Gastrocnemius medialis (tissue), 4 donors: ENCODE measurements around the gene THRAP3. TPM values are rescaled to one million over a fixed set of nuclear protein-coding genes. Genes with fewer than 3 reads are reported as not detected.

ENCODE experiments used
- ATAC-seq, 2 donors: fragments of 150-250 bp; one replicate each; pipeline ENCODE4 v1.9.1; 2016
- DNase-seq, 2 donors: peaks; one replicate each; pipeline ENCODE4 v3.0.0-alpha.2; 2019
- H3K27ac ChIP-seq, 4 donors: fragments of 200-600 bp; sonication (generic); 1 replicate in 1 of 4; 2 replicates in 3 of 4; pipeline ENCODE4 v1.5.1; 2016 to 2018; ENCODE audit warnings: mild to moderate bottlenecking in 2 of 4, moderate library complexity in 1 of 4
- H3K27me3 ChIP-seq, 3 donors: fragments of 200-600 bp; sonication (generic) in 2 of 3; 1 replicate in 1 of 3; 2 replicates in 2 of 3; pipeline versions ENCODE4 v1.5.1 to v1.6.0; 2016 to 2019; ENCODE audit warnings: mild to moderate bottlenecking in 1 of 3, moderate library complexity in 1 of 3
- H3K36me3 ChIP-seq, 2 donors: fragments of 200-600 bp; sonication (generic) in 1 of 2; one replicate each; pipeline ENCODE4 v1.5.1; 2017 to 2018
- H3K4me1 ChIP-seq, 2 donors: fragments of 200-600 bp; sonication (generic) in 1 of 2; one replicate each; pipeline ENCODE4 v1.5.1; 2016 to 2017; ENCODE audit warnings: mild to moderate bottlenecking in 2 of 2
- H3K4me3 ChIP-seq, 4 donors: fragments of 200-600 bp; sonication (generic) in 3 of 4; 1 replicate in 1 of 4; 2 replicates in 3 of 4; pipeline ENCODE4 v1.5.1; 2016 to 2019; ENCODE audit warnings: mild to moderate bottlenecking in 2 of 4
- H3K9me3 ChIP-seq, 3 donors: fragments of 200-600 bp; sonication (generic) in 2 of 3; 1 replicate in 1 of 3; 2 replicates in 2 of 3; pipeline ENCODE4 v1.5.1; 2016 to 2019
- CTCF ChIP-seq, 5 experiments: fragments of 450-650 bp in 3 of 5; fragments of 200-600 bp in 2 of 5; sonication (generic) in 2 of 5; IDR thresholded peaks in 4 of 5; conservative IDR thresholded peaks in 1 of 5; 1 replicate in 4 of 5; 2 replicates in 1 of 5; pipeline ENCODE4 v1.5.1; 2016 to 2019; ENCODE audit warnings: antibody characterized with exemption in 5 of 5, mild to moderate bottlenecking in 3 of 5, moderate library complexity in 3 of 5
- POLR2A ChIP-seq, 2 donors: fragments of 450-650 bp; IDR thresholded peaks; one replicate each; pipeline ENCODE4 v1.6.1; 2017; ENCODE audit warnings: antibody characterized with exemption in 2 of 2, mild to moderate bottlenecking in 2 of 2, moderate library complexity in 2 of 2
- in situ Hi-C, 4 donors: fragments of 200-750 bp; cut with MboI; loops; one replicate each; pipeline versions ENCODE4 v1.15.0 to v1.8.0; 2017; ENCODE audit warnings: low sequenced_read_pairs in 4 of 4
- intact Hi-C: fragments of 100-400 bp; cut with DNase I; formaldehyde crosslinking; loops from one replicate; pipeline ENCODE4 v1.15.1; 2023; ENCODE audit warnings: low total_unique reads
- total RNA-seq, 4 donors: library from RNA; depleted of rRNA; stranded (reverse); fragments of >200 nt; gene quantifications; one replicate each; pipeline versions ENCODE4 v1.1.0 to v1.2.3, GENCODE V29; 2016

Gene THRAP3
- total RNA-seq, 4 donors from 2014 or later = 88.2 to 174 (median 146) TPM

GRCh38 chr1:36297062-36297461 lies 72.8 kb downstream of the THRAP3 start:
- DNase-seq (no peak), ATAC-seq (no peak)
- peaks cover 0 to 78% of the 10 kb centered on the region in 2 donors for H3K36me3 ChIP-seq
- intact Hi-C loops (no loop called here), in situ Hi-C loops (loop anchor here in 1 of 4 donors (25.0 kb wide), 1 partner anchor 110 kb away; no protein-coding TSS in a partner anchor)
- no peaks in the 10 kb centered on the region for H3K27me3 ChIP-seq
- H3K4me1 ChIP-seq = peaks cover 6 to 28% of the 10 kb centered on the region in 2 donors
- H3K4me3 ChIP-seq = no peak overlapping the region
- no peaks in the 10 kb centered on the region for H3K9me3 ChIP-seq
- TF ChIP-seq CTCF (IDR thresholded peaks at IDR 0.05 in 4 of 5, conservative IDR thresholded peaks at IDR 0.05 in 1 of 5) = no peak
- no peak for TF ChIP-seq POLR2A (IDR thresholded peaks at IDR 0.05)
- peak overlapping the region; percentile 9 to 80 (median 70) for H3K27ac ChIP-seq

- DNase-seq (no peak), ATAC-seq (no peak)
- peaks cover 0 to 81% of the 10 kb centered on the region in 2 donors for H3K36me3 ChIP-seq
- in situ Hi-C loops = loop anchor here in 1 of 4 donors (25.0 kb wide), 1 partner anchor 111 kb away; no protein-coding TSS in a partner anchor
- no peak overlapping the region for H3K4me3 ChIP-seq
- TF ChIP-seq POLR2A (IDR thresholded peaks at IDR 0.05) (no peak), CTCF (IDR thresholded peaks at IDR 0.05 in 4 of 5, conservative IDR thresholded peaks at IDR 0.05 in 1 of 5) (no peak)
- H3K9me3 ChIP-seq = no peaks in the 10 kb centered on the region
- peaks cover 6 to 28% of the 10 kb centered on the region in 2 donors for H3K4me1 ChIP-seq
- H3K27ac ChIP-seq = peak overlapping the region; percentile 75 to 82 (median 79)
- intact Hi-C loops = no loop called here
- H3K27me3 ChIP-seq = no peaks in the 10 kb centered on the region
Measured at GRCh38 chr1:36298640-36299039, 74.4 kb downstream of the THRAP3 start.

GRCh38 chr1:36300526-36300925 lies 76.3 kb downstream of the THRAP3 start:
- Histone ChIP-seq H3K27ac (peak overlapping the region; percentile 75 to 82 (median 79)), H3K36me3 (peaks cover 0 to 79% of the 10 kb centered on the region in 2 donors), H3K27me3 (no peaks in the 10 kb centered on the region), H3K4me3 (no peak overlapping the region), H3K4me1 (peaks cover 6 to 10% of the 10 kb centered on the region in 2 donors), H3K9me3 (no peaks in the 10 kb centered on the region)
- DNase-seq (no peak), ATAC-seq (no peak)
- intact Hi-C loops = no loop called here
- in situ Hi-C loops = loop anchor here in 1 of 4 donors (25.0 kb wide), 1 partner anchor 112 kb away; no protein-coding TSS in a partner anchor
- TF ChIP-seq POLR2A (IDR thresholded peaks at IDR 0.05) (no peak), CTCF (IDR thresholded peaks at IDR 0.05 in 4 of 5, conservative IDR thresholded peaks at IDR 0.05 in 1 of 5) (no peak)

GRCh38 chr1:36301220-36301619 lies 77.0 kb downstream of the THRAP3 start:
- Histone ChIP-seq H3K27ac (peak overlapping the region; percentile 75 to 82 (median 79)), H3K4me1 (peaks cover 13 to 14% of the 10 kb centered on the region in 2 donors), H3K27me3 (no peaks in the 10 kb centered on the region), H3K4me3 (no peak overlapping the region), H3K9me3 (no peaks in the 10 kb centered on the region), H3K36me3 (peaks cover 0 to 76% of the 10 kb centered on the region in 2 donors)
- ATAC-seq (no peak), DNase-seq (no peak)
- intact Hi-C loops = no loop called here
- TF ChIP-seq CTCF (IDR thresholded peaks at IDR 0.05 in 4 of 5, conservative IDR thresholded peaks at IDR 0.05 in 1 of 5) (no peak), POLR2A (IDR thresholded peaks at IDR 0.05) (no peak)
- in situ Hi-C loops = loop anchor here in 1 of 4 donors (25.0 kb wide), 1 partner anchor 111 kb away; no protein-coding TSS in a partner anchor
